Adrenal gland (tissue), 5 donors: ENCODE measurements around the gene GOLM1.

Experiments used
- CTCF ChIP-seq, 6 experiments: fragments of 450-650 bp in 4 of 6; fragments of 200-600 bp in 2 of 6; sonication (generic) in 1 of 6; IDR thresholded peaks; 1 replicate in 5 of 6; 2 replicates in 1 of 6; pipeline versions ENCODE4 v1.5.1 to v1.8.0; 2016 to 2021; ENCODE audit warnings: antibody characterized with exemption in 6 of 6, mild to moderate bottlenecking in 2 of 6, moderate library complexity in 1 of 6
- POLR2A ChIP-seq, 2 donors: fragments of 450-650 bp; IDR thresholded peaks; one replicate each; pipeline ENCODE4 v1.6.1; 2017; ENCODE audit warnings: antibody characterized with exemption in 2 of 2, mild to moderate bottlenecking in 2 of 2, moderate library complexity in 1 of 2
- donor health status: DM: no; HTN: no; CAD: no.

DNA sequence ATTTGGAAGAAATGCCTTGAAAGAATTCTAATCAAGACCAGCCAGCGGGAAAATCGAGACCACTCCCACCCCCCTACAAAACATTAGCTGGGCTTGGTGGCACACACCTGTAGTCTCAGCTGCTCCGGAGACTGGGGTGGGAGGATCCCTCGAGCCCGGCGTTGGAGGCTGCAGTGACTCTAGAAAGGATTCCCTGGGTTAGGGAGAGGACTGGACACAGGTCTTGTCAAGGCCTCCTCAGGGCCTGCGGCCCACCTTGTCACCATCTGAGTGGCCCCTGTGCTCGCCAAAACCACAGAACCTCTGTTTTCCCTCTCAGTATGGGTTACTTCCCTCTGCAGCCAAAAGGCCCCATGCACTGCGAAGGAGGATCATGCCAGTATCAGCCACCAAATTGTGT is 16.5 kb upstream of the GOLM1 start:
- TF ChIP-seq POLR2A (IDR thresholded peaks at IDR 0.05) (no peak), CTCF (IDR thresholded peaks at IDR 0.05) (no peak)
